Panc1 (cell line): ENCODE measurements around the gene ARCN1. TPM values are rescaled to one million over a fixed set of nuclear protein-coding genes. Genes with fewer than 3 reads are reported as not detected.

Experiments
- ATAC-seq: fragments of 200-7000 bp; cut with Tn5 transposase; 2 replicates; pipeline ENCODE4 v1.9.1; 2020; ENCODE audit warnings: mild to moderate bottlenecking, moderate library complexity
- BruUV-seq: library from RNA; stranded (reverse); fragments of 400-500 nt; replicated peaks from 2 replicates; lab custom pipeline; 2021; lab: Mats Ljungman, UMichigan
- CTCF ChIA-PET: fragments of 300-600 bp; sonication (Branson Sonifier 250); formaldehyde crosslinking; loops from one replicate; lab custom pipeline; 2022; ENCODE audit warnings: antibody characterized with exemption; lab: Charles Lee
- POLR2A ChIA-PET: fragments of 300-600 bp; sonication (Branson Sonifier 250); formaldehyde crosslinking; loops from one replicate; lab custom pipeline; 2022; ENCODE audit warnings: antibody characterized with exemption; lab: Charles Lee
- DNase-seq: peaks from one replicate; pipeline ENCODE4 v3.0.0-alpha.2; 2010; ENCODE audit warnings: low read depth, low spot score
- H3K27ac ChIP-seq: 2 replicates; pipeline ENCODE4 v1.5.1; 2011; ENCODE audit warnings: mild to moderate bottlenecking, low read length, inconsistent platforms
- H3K27me3 ChIP-seq: fragments of 200-500 bp; sonication (Bioruptor generic); 2 replicates; pipeline ENCODE4 v1.6.0; 2014; ENCODE audit warnings: low read length, inconsistent platforms; ENCODE audit not compliant: control insufficient read depth, insufficient read depth
- H3K36me3 ChIP-seq: fragments of 200-500 bp; sonication (Bioruptor generic); 2 replicates; pipeline ENCODE4 v1.5.1; 2014; ENCODE audit warnings: inconsistent platforms, mild to moderate bottlenecking, low read length, moderate library complexity; ENCODE audit not compliant: control insufficient read depth, insufficient read depth
- H3K4me1 ChIP-seq: 2 replicates; pipeline ENCODE4 v1.5.1; 2011; ENCODE audit warnings: inconsistent platforms, mild to moderate bottlenecking, low read length, moderate library complexity; ENCODE audit not compliant: control insufficient read depth, insufficient read depth
- H3K4me3 ChIP-seq, 2 experiments: 2 replicates each; pipeline ENCODE4 v1.5.1; 2011 to 2012; ENCODE audit warnings: low read depth in 2 of 2, low read length in 2 of 2, mild to moderate bottlenecking in 2 of 2, inconsistent platforms in 1 of 2, moderate library complexity in 1 of 2
- H3K9me3 ChIP-seq: fragments of 200-500 bp; sonication (Bioruptor generic); 2 replicates; pipeline ENCODE4 v1.5.1; 2014; ENCODE audit warnings: low read depth, mild to moderate bottlenecking, inconsistent platforms, low read length, moderate library complexity; ENCODE audit not compliant: control insufficient read depth, insufficient read depth
- CTCF ChIP-seq: fragments of 450-650 bp; IDR thresholded peaks from 2 replicates; pipeline ENCODE4 v1.5.1; 2017; ENCODE audit warnings: mild to moderate bottlenecking
- POLR2AphosphoS5 ChIP-seq: IDR thresholded peaks from 2 replicates; pipeline ENCODE4 v1.6.1; 2012; ENCODE audit warnings: mild to moderate bottlenecking, low read depth, low read length, moderate library complexity
- REST ChIP-seq, 2 experiments: IDR thresholded peaks; 2 replicates each; pipeline ENCODE4 v1.6.1; 2011 to 2012; ENCODE audit warnings: low read depth in 2 of 2, control low read depth in 1 of 2, low read length in 1 of 2, mild to moderate bottlenecking in 1 of 2, moderate library complexity in 1 of 2; ENCODE audit not compliant: insufficient read depth in 1 of 2
- SIN3A ChIP-seq: IDR thresholded peaks from 2 replicates; pipeline ENCODE4 v1.6.1; 2012; ENCODE audit warnings: low read depth, mild to moderate bottlenecking, low read length, moderate library complexity, borderline replicate concordance; ENCODE audit not compliant: insufficient read depth
- TCF7L2 ChIP-seq: IDR thresholded peaks from 2 replicates; pipeline ENCODE4 v1.6.1; 2011; ENCODE audit warnings: mild to moderate bottlenecking, low read depth, low read length, inconsistent platforms
- in situ Hi-C: cut with HindIII; loops from 2 replicates; pipeline ENCODE4 v1.10.0; 2016; ENCODE audit warnings: low sequenced_read_pairs, low pct_unique_long_range_greater_than_20kb
- intact Hi-C: fragments of 100-400 bp; cut with micrococcal nuclease; formaldehyde crosslinking; loops from one replicate; pipeline ENCODE4 v1.10.0; 2022; ENCODE audit not compliant: unreplicated experiment
- total RNA-seq: library from RNA; stranded (reverse); gene quantifications from one replicate; pipeline ENCODE4 v1.2.1, GENCODE V29; 2021; ENCODE audit not compliant: unreplicated experiment

ARCN1 gene
- total RNA-seq, 1 experiment from 2014 or later, result 197 TPM

GRCh38 chr11:118606157-118606843, 34.1 kb downstream of the ARCN1 start:
- Histone ChIP-seq H3K9me3 (no peaks in the 10 kb centered on the region), H3K4me3 (no peak overlapping the region), H3K4me1 (peaks cover 10% of the 10 kb centered on the region; the same call in 1 of the 2 replicates), H3K27ac (no peak overlapping the region; the same call in 1 of the 2 replicates), H3K36me3 (peaks cover 9% of the 10 kb centered on the region), H3K27me3 (no peaks in the 10 kb centered on the region)
- BruUV-seq, result no TSS peak
- ATAC-seq (no peak), DNase-seq (no peak)
- no peak for TF ChIP-seq POLR2AphosphoS5
- TF ChIP-seq TCF7L2, result no peak
- TF ChIP-seq REST (IDR thresholded peaks at IDR 0.05; ENCODE audit: insufficient read depth in 1 of 2, low read depth in 2 of 2, low read length in 1 of 2), result no peak
- no peak for TF ChIP-seq SIN3A
- TF ChIP-seq CTCF, result no peak
- POLR2A ChIA-PET, result no interaction called here
- CTCF ChIA-PET, result interaction anchor here (0.6 to 1.6 kb wide), 2 partner anchors 11 to 34 kb away, joined by 4 to 6 read pairs; partner anchors contain the start of gene ARCN1
- in situ Hi-C loops, result no loop called here
- intact Hi-C loops, result no loop called here

GRCh38 chr11:118606844-118607228, 34.6 kb downstream of the ARCN1 start:
- in situ Hi-C loops, result no loop called here
- H3K4me3 ChIP-seq, result no peak overlapping the region

More at GRCh38 chr11:118606844-118607228, 34.6 kb downstream of the ARCN1 start:
- ChIA-PET POLR2A (no interaction called here), CTCF (interaction anchor here (0.6 to 2.2 kb wide), 5 partner anchors 12 to 54 kb away, joined by 4 to 14 read pairs (median 6); no protein-coding TSS in a partner anchor)
- TF ChIP-seq SIN3A (no peak), POLR2AphosphoS5 (no peak), CTCF (no peak)
- BruUV-seq, result no TSS peak
- H3K27ac ChIP-seq, result no peak overlapping the region
- intact Hi-C loops, result no loop called here
- ATAC-seq, result no peak
- H3K27me3 ChIP-seq, result no peaks in the 10 kb centered on the region
- DNase-seq, result no peak
- H3K36me3 ChIP-seq, result peaks cover 4% of the 10 kb centered on the region
- H3K4me1 ChIP-seq, result peaks cover 10% of the 10 kb centered on the region; the same call in 1 of the 2 replicates
- H3K9me3 ChIP-seq, result no peaks in the 10 kb centered on the region
